Hematopoietic multipotent progenitor cell (in vitro differentiated cells): Measurements from ENCODE around the gene NFIC. TPM values are rescaled to one million over a fixed set of nuclear protein-coding genes. Genes with fewer than 3 reads are reported as not detected.
A peak's percentile ranks its signal among the peaks of the same experiment; 100 is the strongest.
"Not testable (repeated sequence)": the region's sequence is repeated elsewhere in the genome, so short reads cannot be mapped to it uniquely, and the experiment has no call there.

Source experiments
- DNase-seq, 3 donors: peaks; one replicate each; pipeline ENCODE4 v3.0.0-alpha.2; 2011 to 2015; ENCODE audit warnings: low read depth in 2 of 3, low spot score in 2 of 3
- total RNA-seq: library from RNA; depleted of rRNA; stranded (reverse); fragments of >200 nt; gene quantifications from one replicate; pipeline ENCODE4 v1.2.3, GENCODE V29; 2012

NFIC gene
- total RNA-seq, 1 donor: 36.1 TPM

- no peak for DNase-seq
Measured at GRCh38 chr19:3396881-3397265, 30.5 kb downstream of the NFIC start.

- DNase-seq: no peak
Measured at GRCh38 chr19:3397266-3398022, 31.1 kb downstream of the NFIC start.

GRCh38 chr19:3398114-3398899 is 31.9 kb downstream of the NFIC start:
- no peak for DNase-seq

- DNase-seq: no peak
Measured at GRCh38 chr19:3398900-3399278, 32.5 kb downstream of the NFIC start.

GRCh38 chr19:3399311-3399710 is 32.9 kb downstream of the NFIC start:
- not testable (repeated sequence) for DNase-seq

- DNase-seq: no peak
Measured at GRCh38 chr19:3401004-3401768, 34.8 kb downstream of the NFIC start.

GRCh38 chr19:3402631-3403443 is 36.5 kb downstream of the NFIC start:
- DNase-seq: no peak

- DNase-seq: peak in 2 of 3 donors; percentile 35 to 48
Measured at GRCh38 chr19:3403489-3404323, 37.3 kb downstream of the NFIC start.

- no peak for DNase-seq
Measured at GRCh38 chr19:3404324-3405260, 38.2 kb downstream of the NFIC start.

GRCh38 chr19:3405261-3405653 is 38.9 kb downstream of the NFIC start:
- DNase-seq: no peak

GRCh38 chr19:3406571-3407111 is 40.3 kb downstream of the NFIC start:
- DNase-seq: no peak

- no peak for DNase-seq
Measured at GRCh38 chr19:3407556-3408516, 41.5 kb downstream of the NFIC start.

- DNase-seq: no peak
Measured at GRCh38 chr19:3408996-3409345, 42.6 kb downstream of the NFIC start.

GRCh38 chr19:3409346-3410064 is 43.1 kb downstream of the NFIC start:
- DNase-seq: no peak

- DNase-seq: no peak
Measured at GRCh38 chr19:3411636-3412035, 45.3 kb downstream of the NFIC start.

- no peak for DNase-seq
Measured at GRCh38 chr19:3412066-3412465, 45.7 kb downstream of the NFIC start.
